HEK293T (cell line): ENCODE measurements around the gene GAPDH.

Source experiments
- CTCF ChIA-PET: fragments of 350-600 bp; formaldehyde crosslinking; extraction: SDS; loops from one replicate; lab custom pipeline; 2021; ENCODE audit warnings: antibody characterized with exemption, inconsistent platforms; lab: Yijun Ruan, JAX
- POLR2A ChIA-PET: fragments of 350-600 bp; formaldehyde crosslinking; extraction: SDS; loops from one replicate; lab custom pipeline; 2020; ENCODE audit warnings: antibody characterized with exemption, inconsistent platforms; lab: Yijun Ruan, JAX
- DNase-seq: peaks from one replicate; pipeline ENCODE4 v3.0.0; 2012; ENCODE audit warnings: mixed read lengths; ENCODE audit errors: extremely low spot score
- ARNT ChIP-seq: fragments of 450-650 bp; IDR thresholded peaks from 2 replicates; pipeline ENCODE4 v1.6.1; 2017; ENCODE audit warnings: mild to moderate bottlenecking
- BHLHE40 ChIP-seq: fragments of 450-650 bp; IDR thresholded peaks from 2 replicates; pipeline ENCODE4 v1.6.1; 2016; ENCODE audit warnings: mild to moderate bottlenecking, moderate library complexity, borderline replicate concordance
- CTBP1 ChIP-seq: fragments of 450-650 bp; IDR thresholded peaks from 2 replicates; pipeline ENCODE4 v1.6.1; 2016; ENCODE audit warnings: borderline replicate concordance
- ELF4 ChIP-seq: fragments of 450-650 bp; IDR thresholded peaks from 2 replicates; pipeline ENCODE4 v1.6.1; 2017; ENCODE audit warnings: antibody characterized with exemption
- FOXA1 ChIP-seq: fragments of 450-650 bp; IDR thresholded peaks from 2 replicates; pipeline ENCODE4 v1.6.1; 2016; ENCODE audit warnings: mild to moderate bottlenecking
- FOXK2 ChIP-seq: fragments of 450-650 bp; IDR thresholded peaks from 2 replicates; pipeline ENCODE4 v1.6.1; 2016; ENCODE audit warnings: mild to moderate bottlenecking
- FOXM1 ChIP-seq: fragments of 450-650 bp; IDR thresholded peaks from 2 replicates; pipeline ENCODE4 v1.6.1; 2017; ENCODE audit warnings: mild to moderate bottlenecking, borderline replicate concordance
- HDGF ChIP-seq: fragments of 450-650 bp; IDR thresholded peaks from 2 replicates; pipeline ENCODE4 v1.6.1; 2017; ENCODE audit warnings: antibody characterized with exemption, borderline replicate concordance
- L3MBTL2 ChIP-seq: fragments of 450-650 bp; conservative IDR thresholded peaks from 2 replicates; pipeline ENCODE4 v1.6.1; 2016; ENCODE audit warnings: mild to moderate bottlenecking
- LEF1 ChIP-seq: fragments of 450-650 bp; IDR thresholded peaks from 2 replicates; pipeline ENCODE4 v1.6.1; 2017; ENCODE audit warnings: mild to moderate bottlenecking, borderline replicate concordance
- NFRKB ChIP-seq: fragments of 450-650 bp; IDR thresholded peaks from 2 replicates; pipeline ENCODE4 v1.6.1; 2016; ENCODE audit warnings: mild to moderate bottlenecking, moderate library complexity
- PKNOX1 ChIP-seq: fragments of 450-650 bp; IDR thresholded peaks from 2 replicates; pipeline ENCODE4 v1.6.1; 2016
- SP1 ChIP-seq: fragments of 450-650 bp; IDR thresholded peaks from 2 replicates; pipeline ENCODE4 v1.6.1; 2017
- SUZ12 ChIP-seq: fragments of 450-650 bp; IDR thresholded peaks from 2 replicates; pipeline ENCODE4 v1.6.1; 2016; ENCODE audit warnings: mild to moderate bottlenecking
- TARDBP ChIP-seq: fragments of 450-650 bp; IDR thresholded peaks from 2 replicates; pipeline ENCODE4 v1.6.1; 2016
- ZNF384 ChIP-seq: fragments of 450-650 bp; IDR thresholded peaks from 2 replicates; pipeline ENCODE4 v1.6.1; 2016

The GAPDH gene

DNA sequence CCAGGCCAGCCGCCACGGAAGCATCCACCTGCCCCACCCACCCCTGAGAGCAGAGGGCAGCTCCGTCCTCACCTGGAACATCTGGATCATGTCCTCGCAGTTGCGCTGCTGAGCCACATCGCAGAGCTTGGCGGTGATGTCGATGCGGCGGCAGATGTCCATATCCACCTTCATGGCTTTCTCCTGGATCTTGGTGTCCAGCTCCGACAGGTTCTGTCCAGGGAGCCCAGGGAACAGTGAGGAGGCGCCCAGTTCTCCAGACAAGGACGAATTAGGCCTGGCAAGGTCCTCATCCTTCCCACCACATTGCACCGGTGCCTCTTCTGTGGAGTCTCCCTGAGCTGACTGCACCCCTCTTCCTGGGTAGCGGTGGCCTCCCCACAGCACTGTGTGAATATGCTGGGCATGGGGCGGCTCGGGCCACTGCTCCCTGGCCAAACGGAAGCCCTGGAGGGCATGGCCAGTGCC is 15.4 kb downstream of the GAPDH start:
- ChIA-PET POLR2A (interaction anchor here (1.6 to 9.8 kb wide), 3 partner anchors 11 to 57 kb away, joined by 4 to 77 read pairs (median 42); partner anchors contain the start of genes GAPDH and MRPL51), CTCF (interaction anchor here (6.9 kb wide), 1 partner anchor 11 kb away, joined by 72 read pairs; no protein-coding TSS in a partner anchor)
- TF ChIP-seq HDGF: no peak
- TF ChIP-seq NFRKB: no peak
- no peak for TF ChIP-seq SP1
- TF ChIP-seq FOXK2: no peak
- DNase-seq: no peak

DNA sequence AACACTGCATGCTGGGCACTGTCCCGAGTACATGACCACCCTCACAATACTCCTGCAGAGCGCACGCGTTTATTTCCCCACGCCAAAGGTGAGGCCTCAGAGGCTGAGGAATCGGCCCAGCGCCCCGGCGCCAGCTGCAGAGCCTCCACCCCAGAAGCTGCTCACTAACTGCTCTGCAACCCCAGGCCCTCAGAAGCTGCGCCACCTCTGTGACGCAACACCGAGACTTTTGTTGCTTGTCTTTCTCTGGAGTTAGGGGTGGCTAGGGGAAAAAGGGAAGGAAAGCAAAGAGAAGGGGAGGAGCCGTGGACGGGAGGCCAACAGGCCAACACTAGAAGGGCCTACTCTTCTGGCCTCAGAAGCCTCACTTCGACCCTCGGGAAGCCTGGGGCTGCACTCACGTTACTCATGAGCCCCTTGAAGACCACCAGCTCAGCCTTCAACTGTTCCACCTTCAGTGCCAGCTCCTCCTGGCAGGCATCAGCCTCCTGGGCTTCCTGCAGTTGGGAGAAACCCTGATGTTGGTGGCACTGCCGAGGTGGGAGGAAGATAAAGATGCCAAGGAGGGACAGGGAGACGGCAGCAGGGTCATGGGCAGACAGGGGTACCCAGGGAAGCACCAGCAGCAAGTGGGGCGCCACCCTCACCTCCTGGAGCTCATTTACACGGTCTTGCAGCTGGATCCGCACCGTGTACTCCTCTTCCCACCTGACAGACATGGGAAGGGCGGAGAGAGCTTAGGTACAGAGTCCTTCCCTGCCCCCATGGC is 16.2 kb downstream of the GAPDH start:
- no peak for TF ChIP-seq ARNT
- TF ChIP-seq FOXK2: no peak
- no peak for TF ChIP-seq SUZ12
- no peak for TF ChIP-seq FOXM1
- TF ChIP-seq SP1: no peak
- TF ChIP-seq CTBP1: no peak
- TF ChIP-seq L3MBTL2: no peak
- TF ChIP-seq FOXA1: no peak
- TF ChIP-seq ELF4: no peak
- no peak for DNase-seq
- POLR2A ChIA-PET: interaction anchor here (1.1 to 9.8 kb wide), 5 partner anchors 12 to 80 kb away, joined by 4 to 77 read pairs (median 7); partner anchors contain the start of genes GAPDH, MRPL51, NOP2 and VAMP1
- CTCF ChIA-PET: interaction anchor here (1.4 to 6.9 kb wide), 2 partner anchors 12 to 13 kb away, joined by 5 to 72 read pairs; no protein-coding TSS in a partner anchor

DNA sequence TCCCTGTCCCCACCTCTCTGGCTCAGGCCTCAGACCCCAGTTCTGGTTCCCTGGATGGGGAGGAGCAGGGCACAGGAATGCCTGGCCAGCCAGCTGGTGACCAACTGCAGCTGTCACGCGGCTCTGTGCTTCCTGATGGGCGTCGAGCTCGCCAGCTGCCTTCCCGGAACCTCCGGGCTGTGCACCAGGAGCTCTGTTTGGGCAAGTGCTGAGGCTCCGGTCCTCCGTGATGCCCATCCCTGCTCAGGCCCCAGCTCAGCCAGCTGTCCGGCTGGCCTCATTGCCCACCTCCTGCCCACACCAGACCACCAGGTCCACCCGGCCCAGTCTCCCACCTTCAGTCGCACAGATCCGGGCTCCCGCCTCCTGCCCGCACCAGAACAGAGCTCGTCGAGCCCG is 16.7 kb downstream of the GAPDH start:
- ChIA-PET CTCF (interaction anchor here (1.4 to 6.9 kb wide), 2 partner anchors 12 to 13 kb away, joined by 5 to 72 read pairs; no protein-coding TSS in a partner anchor), POLR2A (interaction anchor here (1.1 to 9.8 kb wide), 5 partner anchors 12 to 80 kb away, joined by 4 to 77 read pairs (median 7); partner anchors contain the start of genes GAPDH, MRPL51, NOP2 and VAMP1)
- no peak for DNase-seq
- no peak for TF ChIP-seq ELF4
- TF ChIP-seq FOXA1: no peak
- TF ChIP-seq ARNT: no peak
- TF ChIP-seq NFRKB: no peak
- no peak for TF ChIP-seq L3MBTL2
- TF ChIP-seq ZNF384: no peak
- TF ChIP-seq TARDBP: no peak
- no peak for TF ChIP-seq PKNOX1
- TF ChIP-seq LEF1: no peak
- no peak for TF ChIP-seq BHLHE40
- no peak for TF ChIP-seq CTBP1
- TF ChIP-seq SUZ12: no peak
- no peak for TF ChIP-seq SP1
- no peak for TF ChIP-seq HDGF

- CTCF ChIA-PET: interaction anchor here (0.9 to 6.9 kb wide), 3 partner anchors 12 to 19 kb away, joined by 3 to 72 read pairs (median 5); no protein-coding TSS in a partner anchor
- POLR2A ChIA-PET: interaction anchor here (0.6 to 9.8 kb wide), 5 partner anchors 13 to 214 kb away, joined by 3 to 77 read pairs (median 7); partner anchors contain the start of genes GAPDH, NOP2, PTMS and VAMP1
- DNase-seq: no peak
- TF ChIP-seq NFRKB (no peak), ARNT (no peak), L3MBTL2 (no peak), ZNF384 (no peak), SP1 (no peak), FOXA1 (no peak), PKNOX1 (no peak), LEF1 (no peak), SUZ12 (no peak), ELF4 (no peak), BHLHE40 (no peak), FOXM1 (no peak), FOXK2 (no peak), TARDBP (no peak), HDGF (no peak), CTBP1 (no peak)
Measured at GRCh38 chr12:6551496-6552139, 17.3 kb downstream of the GAPDH start.

DNA sequence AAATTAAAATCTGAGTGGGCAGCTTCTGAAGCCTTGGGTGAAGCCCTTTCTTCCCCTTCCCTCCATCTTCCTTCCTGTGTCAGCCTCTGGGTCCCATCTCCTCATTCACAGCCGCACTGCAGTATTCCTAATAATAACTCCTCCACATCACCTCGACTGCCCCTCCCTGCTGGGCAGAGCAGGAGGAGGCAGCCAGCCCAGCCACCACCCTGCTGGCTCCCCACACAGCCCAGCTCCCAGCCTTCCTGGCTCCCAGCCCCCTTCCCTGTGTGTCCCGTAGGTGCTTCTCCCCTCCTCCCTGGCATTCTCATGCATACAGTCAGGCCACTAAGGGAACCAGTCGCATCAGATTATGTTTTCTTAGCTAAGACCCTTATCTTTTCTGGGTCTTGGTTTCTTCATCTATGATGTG is 17.8 kb downstream of the GAPDH start:
- no peak for TF ChIP-seq NFRKB
- no peak for TF ChIP-seq BHLHE40
- no peak for TF ChIP-seq ELF4
- TF ChIP-seq FOXA1: no peak
- no peak for TF ChIP-seq FOXM1
- no peak for TF ChIP-seq L3MBTL2
- no peak for TF ChIP-seq PKNOX1
- TF ChIP-seq SUZ12: no peak
- TF ChIP-seq ZNF384: no peak
- no peak for TF ChIP-seq CTBP1
- TF ChIP-seq SP1: no peak
- no peak for TF ChIP-seq ARNT
- no peak for TF ChIP-seq FOXK2
- no peak for TF ChIP-seq TARDBP
- no peak for TF ChIP-seq LEF1
- no peak for TF ChIP-seq HDGF
- ChIA-PET POLR2A (interaction anchor here (0.6 to 9.8 kb wide), 6 partner anchors 13 to 214 kb away, joined by 3 to 77 read pairs (median 6); partner anchors contain the start of genes GAPDH, MRPL51, NOP2 and PTMS), CTCF (interaction anchor here (0.9 to 6.9 kb wide), 4 partner anchors 11 to 20 kb away, joined by 3 to 72 read pairs (median 4); no protein-coding TSS in a partner anchor)
- no peak for DNase-seq
